Naive B cell (primary cell): Measurements from ENCODE around the gene SLC22A1. TPM values are rescaled to one million over a fixed set of nuclear protein-coding genes. Genes with fewer than 3 reads are reported as not detected.
"Not testable (repeated sequence)": the region's sequence is repeated elsewhere in the genome, so short reads cannot be mapped to it uniquely, and the experiment has no call there.

Experiments
- ATAC-seq, 2 donors: fragments of 150-1000 bp; cut with Tn5 transposase; 2 replicates each; pipeline ENCODE4 v1.10.0; 2021; ENCODE audit warnings: low read depth in 2 of 2, mild to moderate bottlenecking in 2 of 2, moderate library complexity in 2 of 2
- DNase-seq: peaks from one replicate; pipeline ENCODE4 v3.0.0; 2022
- H3K27ac Mint-ChIP-seq, 6 donors: one replicate each; pipeline ENCODE4 v1.8.0; 2020 to 2022; ENCODE audit warnings: mild to moderate bottlenecking in 6 of 6, mixed read lengths in 6 of 6, moderate library complexity in 5 of 6, inconsistent platforms in 2 of 6
- H3K27me3 Mint-ChIP-seq, 3 donors: one replicate each; pipeline ENCODE4 v1.8.0; 2021 to 2022; ENCODE audit warnings: mixed read lengths in 3 of 3, mild to moderate bottlenecking in 1 of 3
- H3K36me3 Mint-ChIP-seq, 2 donors: one replicate each; pipeline ENCODE4 v1.8.0; 2020 to 2022; ENCODE audit warnings: mixed read lengths in 2 of 2, inconsistent platforms in 1 of 2, mild to moderate bottlenecking in 1 of 2
- H3K4me1 Mint-ChIP-seq, 3 donors: one replicate each; pipeline ENCODE4 v1.8.0; 2020 to 2022; ENCODE audit warnings: mixed read lengths in 3 of 3, inconsistent platforms in 1 of 3, mild to moderate bottlenecking in 1 of 3, moderate library complexity in 1 of 3
- H3K4me3 Mint-ChIP-seq, 8 donors: one replicate each; pipeline ENCODE4 v1.8.0; 2020 to 2022; ENCODE audit warnings: mild to moderate bottlenecking in 8 of 8, mixed read lengths in 8 of 8, moderate library complexity in 8 of 8, inconsistent platforms in 2 of 8
- H3K9me3 Mint-ChIP-seq, 7 donors: one replicate each; pipeline ENCODE4 v1.8.0; 2020 to 2022; ENCODE audit warnings: mixed read lengths in 7 of 7, mild to moderate bottlenecking in 5 of 7, inconsistent platforms in 2 of 7, moderate library complexity in 1 of 7
- polyA plus RNA-seq, 6 donors: library from polyadenylated mRNA; unstranded; fragments of 300-500 nt; fragmentation: Illumina TruSeq; gene quantifications; one replicate each; pipeline ENCODE4 v1.2.3, GENCODE V29; 2021; ENCODE audit warnings: low read depth in 6 of 6

Gene SLC22A1
- polyA plus RNA-seq, 6 donors from 2014 or later: not detected

DNA sequence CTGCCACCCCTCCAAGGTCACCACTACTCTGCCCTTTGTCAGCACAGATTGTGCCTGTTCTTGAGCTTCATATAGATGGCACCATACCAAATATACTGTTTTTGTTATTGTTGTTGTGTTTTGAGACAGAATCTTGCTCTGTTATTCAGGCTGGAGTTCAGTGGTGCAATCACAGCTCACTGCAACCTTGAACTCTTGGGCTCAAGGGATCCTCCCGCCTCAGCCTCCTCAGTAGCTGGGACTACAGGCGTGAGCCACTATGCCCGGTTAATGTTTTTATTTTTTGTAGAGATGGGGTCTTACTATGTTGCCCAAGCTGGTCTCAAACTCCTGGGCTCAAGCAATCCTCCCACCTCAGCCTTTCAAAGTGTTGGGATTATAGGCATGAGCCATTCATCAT, 18.9 kb downstream of the SLC22A1 start:
- DNase-seq, ATAC-seq, H3K4me1 Mint-ChIP-seq, H3K4me3 Mint-ChIP-seq, H3K36me3 Mint-ChIP-seq: not testable (repeated sequence)
- peaks cover 0 to 16% (median 3%) of the 10 kb centered on the region in 7 donors for H3K9me3 Mint-ChIP-seq
- H3K27me3 Mint-ChIP-seq: peaks cover 6 to 12% (median 8%) of the 10 kb centered on the region in 3 donors
- H3K27ac Mint-ChIP-seq: peak overlapping the region in 1 of 6 donors; percentile 15

GRCh38 chr6:160141001-160141726, 19.5 kb downstream of the SLC22A1 start:
- Mint-ChIP-seq H3K4me3 (no peak overlapping the region), H3K36me3 (no peaks in the 10 kb centered on the region), H3K27ac (no peak overlapping the region), H3K4me1 (peaks cover 0 to 7% (median 4%) of the 10 kb centered on the region in 3 donors), H3K9me3 (peaks cover 0 to 16% (median 3%) of the 10 kb centered on the region in 7 donors), H3K27me3 (peaks cover 4 to 12% (median 8%) of the 10 kb centered on the region in 3 donors)
- DNase-seq: no peak
- no peak for ATAC-seq

DNA sequence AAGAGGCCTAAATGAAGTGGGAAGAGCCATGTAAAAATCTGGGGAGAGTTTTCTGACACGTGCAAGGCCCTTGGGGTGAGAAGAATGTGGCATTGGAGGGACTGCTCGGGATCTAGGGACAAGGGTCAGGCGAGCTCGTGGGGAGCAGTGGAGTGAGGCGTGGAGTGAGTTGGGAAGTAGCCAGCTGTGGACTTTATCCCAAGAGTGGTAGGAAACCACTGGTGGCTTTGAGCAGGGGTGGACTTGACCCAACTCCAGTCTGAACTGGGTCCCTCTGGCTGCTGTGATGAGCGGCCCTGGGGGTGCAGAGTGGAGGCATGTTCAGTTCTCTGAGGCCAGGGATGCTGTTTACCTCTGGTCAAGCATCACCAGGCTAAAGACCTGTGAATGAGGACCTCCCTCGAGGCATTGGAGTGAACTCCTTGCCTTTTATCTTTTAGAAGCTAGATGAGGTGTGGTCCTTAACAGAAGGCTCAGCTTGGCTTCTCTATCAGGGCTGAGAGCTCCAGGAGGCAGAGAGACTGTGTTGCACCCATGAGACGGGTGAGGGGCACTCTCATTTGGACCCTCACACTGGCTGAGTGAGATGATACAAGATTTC, 20.6 kb downstream of the SLC22A1 start:
- no peak for DNase-seq
- Mint-ChIP-seq H3K4me3 (no peak overlapping the region), H3K9me3 (peaks cover 0 to 16% (median 3%) of the 10 kb centered on the region in 7 donors), H3K36me3 (no peaks in the 10 kb centered on the region), H3K27ac (no peak overlapping the region), H3K4me1 (peaks cover 0 to 7% (median 4%) of the 10 kb centered on the region in 3 donors), H3K27me3 (peaks cover 8 to 16% (median 12%) of the 10 kb centered on the region in 3 donors)
- no peak for ATAC-seq

GRCh38 chr6:160146454-160147145, 25.0 kb downstream of the SLC22A1 start:
- DNase-seq (no peak), ATAC-seq (no peak)
- Mint-ChIP-seq H3K27me3 (peaks cover 14 to 31% (median 25%) of the 10 kb centered on the region in 3 donors), H3K4me3 (no peak overlapping the region), H3K36me3 (peaks cover 4 to 12% of the 10 kb centered on the region in 2 donors), H3K9me3 (peaks cover 4 to 20% (median 8%) of the 10 kb centered on the region in 7 donors), H3K27ac (no peak overlapping the region), H3K4me1 (no peaks in the 10 kb centered on the region)

DNA sequence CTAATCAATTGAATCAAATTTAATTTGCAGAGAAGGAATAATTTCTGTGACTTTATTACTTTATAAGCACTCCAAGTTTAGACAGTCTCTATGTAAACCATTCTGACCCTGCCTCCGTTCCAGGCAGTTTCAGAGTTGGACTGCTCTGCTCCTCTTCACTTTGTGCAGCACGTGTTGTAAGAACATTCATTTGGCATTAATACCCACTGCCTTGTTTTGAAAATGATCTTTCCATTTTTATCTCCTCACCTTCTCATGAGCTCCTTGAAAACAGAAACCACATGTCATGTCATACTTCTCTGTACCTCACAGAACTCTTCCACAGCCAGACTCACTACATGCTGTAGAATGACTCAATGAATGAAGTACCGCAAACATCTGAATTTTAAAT, 25.5 kb downstream of the SLC22A1 start:
- Mint-ChIP-seq H3K4me1 (no peaks in the 10 kb centered on the region), H3K36me3 (peaks cover 9 to 15% of the 10 kb centered on the region in 2 donors), H3K27me3 (peaks cover 14 to 25% (median 20%) of the 10 kb centered on the region in 3 donors), H3K9me3 (peaks cover 5 to 26% (median 10%) of the 10 kb centered on the region in 7 donors), H3K27ac (no peak overlapping the region), H3K4me3 (no peak overlapping the region)
- no peak for DNase-seq
- no peak for ATAC-seq

DNA sequence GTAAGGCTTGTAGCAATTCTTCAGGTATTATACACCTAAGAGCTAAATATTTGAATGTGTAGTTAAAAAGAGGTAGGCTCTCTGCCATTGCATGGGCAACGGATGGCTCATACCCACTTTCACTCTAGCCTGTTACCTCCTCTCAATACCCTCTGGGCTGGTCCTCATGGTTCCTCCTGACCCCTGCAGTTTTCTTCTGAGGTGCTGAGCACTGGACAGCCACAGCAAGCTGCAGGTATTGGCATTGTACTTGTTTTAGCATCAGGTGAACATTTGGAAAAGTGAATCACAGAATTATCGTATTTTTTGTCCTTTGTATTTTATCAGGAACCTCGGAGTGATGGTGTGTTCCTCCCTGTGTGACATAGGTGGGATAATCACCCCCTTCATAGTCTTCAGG, 32.9 kb downstream of the SLC22A1 start:
- ATAC-seq (no peak), DNase-seq (no peak)
- Mint-ChIP-seq H3K4me1 (no peaks in the 10 kb centered on the region), H3K36me3 (peaks cover 8 to 18% of the 10 kb centered on the region in 2 donors), H3K27me3 (peaks cover 0 to 12% (median 0%) of the 10 kb centered on the region in 3 donors), H3K9me3 (peaks cover 9 to 34% (median 26%) of the 10 kb centered on the region in 7 donors), H3K4me3 (no peak overlapping the region), H3K27ac (no peak overlapping the region)

DNA sequence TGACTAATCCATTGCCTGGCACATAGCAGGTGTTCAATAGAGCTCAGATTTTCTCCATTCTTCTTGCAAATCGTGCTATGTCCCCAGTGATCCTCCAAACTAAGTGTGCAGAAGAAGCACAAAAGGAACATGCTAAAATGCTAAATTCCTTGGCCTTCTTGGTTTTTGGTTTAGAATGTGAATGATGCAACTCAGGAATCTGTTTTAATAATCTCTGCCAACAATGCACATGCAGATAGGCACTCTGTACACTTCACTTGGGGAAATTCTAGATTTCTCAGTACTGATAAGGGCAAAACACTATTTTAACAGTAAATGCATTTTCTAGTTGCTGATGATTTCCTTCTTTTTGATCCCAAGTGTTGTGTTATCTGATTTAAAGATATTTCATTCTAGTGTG, 35.2 kb downstream of the SLC22A1 start:
- ATAC-seq (no peak), DNase-seq (no peak)
- no peaks in the 10 kb centered on the region for H3K4me1 Mint-ChIP-seq
- peaks cover under 1 to 12% of the 10 kb centered on the region in 2 donors for H3K36me3 Mint-ChIP-seq
- H3K27ac Mint-ChIP-seq: no peak overlapping the region
- H3K27me3 Mint-ChIP-seq: peaks cover 2 to 14% (median 3%) of the 10 kb centered on the region in 3 donors
- H3K9me3 Mint-ChIP-seq: peaks cover 6 to 27% (median 18%) of the 10 kb centered on the region in 7 donors
- H3K4me3 Mint-ChIP-seq: no peak overlapping the region

DNA sequence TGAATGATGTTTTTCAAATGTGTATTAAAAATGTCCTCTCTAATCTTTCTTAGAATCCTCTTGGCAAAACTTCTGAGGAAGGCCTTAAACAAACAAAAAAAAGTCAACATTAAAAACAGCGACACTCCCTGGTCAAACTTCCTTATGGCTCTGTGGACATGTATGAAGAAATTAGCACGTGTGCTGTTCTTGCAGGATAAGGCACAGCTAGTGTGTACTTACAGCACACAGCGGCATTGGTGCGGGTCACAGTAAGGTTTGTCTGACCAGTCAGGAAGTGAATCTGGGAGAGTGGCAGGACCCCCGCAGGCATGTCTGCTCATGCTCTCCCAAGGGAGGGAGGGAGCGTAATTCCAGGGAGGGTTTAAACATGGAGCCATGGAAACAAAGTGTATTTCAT, 38.8 kb downstream of the SLC22A1 start:
- no peak for ATAC-seq
- peaks cover 8 to 14% (median 11%) of the 10 kb centered on the region in 3 donors for H3K27me3 Mint-ChIP-seq
- H3K4me1 Mint-ChIP-seq: no peaks in the 10 kb centered on the region
- H3K27ac Mint-ChIP-seq: no peak overlapping the region
- no peaks in the 10 kb centered on the region for H3K36me3 Mint-ChIP-seq
- DNase-seq: no peak
- no peak overlapping the region for H3K4me3 Mint-ChIP-seq
- H3K9me3 Mint-ChIP-seq: peaks cover 0 to 6% (median 0%) of the 10 kb centered on the region in 7 donors

GRCh38 chr6:160160929-160161646, 39.5 kb downstream of the SLC22A1 start:
- Mint-ChIP-seq H3K9me3 (peaks cover 0 to 6% (median 0%) of the 10 kb centered on the region in 7 donors), H3K36me3 (no peaks in the 10 kb centered on the region), H3K27ac (no peak overlapping the region), H3K27me3 (peaks cover 8 to 14% (median 11%) of the 10 kb centered on the region in 3 donors), H3K4me1 (no peaks in the 10 kb centered on the region), H3K4me3 (peak overlapping the region in 1 of 8 donors; percentile 51)
- ATAC-seq: no peak
- DNase-seq: no peak

DNA sequence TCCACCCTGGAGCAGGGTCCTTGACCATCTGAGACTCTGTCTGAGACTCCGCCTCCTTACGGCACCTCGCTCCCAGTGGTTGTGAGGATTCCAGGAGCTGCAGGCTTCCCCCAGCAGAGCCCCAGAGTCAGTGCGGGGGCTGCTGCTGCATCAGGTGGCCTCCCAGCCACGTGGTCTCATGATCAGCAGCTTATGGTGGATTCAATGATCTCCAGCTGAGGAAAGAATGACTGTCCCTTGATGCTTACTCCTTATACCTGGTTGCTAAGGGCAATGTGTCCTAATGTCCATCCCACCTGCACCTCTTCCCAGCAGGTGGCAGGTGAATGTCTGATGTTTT, 40.0 kb downstream of the SLC22A1 start:
- Mint-ChIP-seq H3K36me3 (no peaks in the 10 kb centered on the region), H3K4me1 (no peaks in the 10 kb centered on the region), H3K9me3 (peaks cover 0 to 8% (median 0%) of the 10 kb centered on the region in 7 donors), H3K4me3 (peak overlapping the region in 1 of 8 donors; percentile 51), H3K27me3 (peaks cover 8 to 14% (median 11%) of the 10 kb centered on the region in 3 donors), H3K27ac (no peak overlapping the region)
- DNase-seq: no peak
- ATAC-seq: no peak

DNA sequence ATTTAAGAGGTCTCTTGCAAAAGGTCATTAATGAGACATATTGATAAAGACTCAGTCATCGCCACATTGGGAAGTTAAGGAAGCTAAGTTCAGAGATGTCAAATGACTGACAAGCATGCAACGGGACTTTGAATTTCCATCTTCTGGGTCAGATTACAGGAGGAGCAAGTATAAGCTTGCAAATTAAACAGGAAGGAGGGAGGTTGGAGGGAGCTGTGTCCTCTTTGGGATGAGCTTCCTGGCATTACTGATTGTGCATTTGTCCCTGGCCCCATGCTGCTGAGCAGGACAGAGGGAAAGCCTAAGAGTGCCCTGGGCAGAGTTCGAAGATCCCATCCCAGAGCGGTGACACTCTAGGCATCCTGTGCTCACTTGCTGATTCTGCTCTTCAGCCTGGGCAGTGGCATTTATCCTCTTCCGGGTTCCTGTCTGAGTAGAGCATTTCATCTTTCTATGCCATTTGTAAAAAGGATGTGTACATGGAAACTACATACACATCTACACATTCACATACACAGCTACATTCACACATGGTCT, 40.5 kb downstream of the SLC22A1 start:
- Mint-ChIP-seq H3K36me3 (no peaks in the 10 kb centered on the region), H3K9me3 (peaks cover 0 to 8% (median 0%) of the 10 kb centered on the region in 7 donors)

DNA sequence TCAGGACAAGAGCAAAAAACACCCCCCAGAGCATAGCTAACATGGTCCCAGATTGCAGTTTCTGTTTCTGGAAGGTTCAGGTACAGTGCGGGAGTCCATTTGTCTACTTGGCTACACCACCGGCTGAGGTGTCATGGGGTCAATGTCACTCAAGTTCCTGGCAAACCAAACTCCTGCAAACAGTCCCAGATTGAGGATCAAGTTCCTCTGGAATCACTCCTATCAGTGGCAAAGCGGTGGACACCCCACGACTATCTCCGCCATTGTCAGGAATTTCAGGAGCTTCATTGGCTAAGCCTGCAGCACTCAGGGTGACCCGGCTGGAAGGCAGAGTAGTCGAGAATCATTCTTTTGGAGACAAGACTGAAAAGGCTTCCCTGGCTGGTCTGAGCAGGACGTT, 41.8 kb downstream of the SLC22A1 start:
- ATAC-seq (no peak), DNase-seq (no peak)
- Mint-ChIP-seq H3K36me3 (no peaks in the 10 kb centered on the region), H3K4me1 (no peaks in the 10 kb centered on the region), H3K4me3 (no peak overlapping the region), H3K9me3 (peaks cover 0 to 9% (median 0%) of the 10 kb centered on the region in 7 donors), H3K27ac (no peak overlapping the region), H3K27me3 (peaks cover 8 to 20% (median 11%) of the 10 kb centered on the region in 3 donors)

More for the DNA sequence above, 40.5 kb downstream of the SLC22A1 start:
- Mint-ChIP-seq H3K4me1 (no peaks in the 10 kb centered on the region), H3K27ac (no peak overlapping the region), H3K4me3 (no peak overlapping the region), H3K27me3 (peaks cover 8 to 14% (median 14%) of the 10 kb centered on the region in 3 donors)
- no peak for ATAC-seq
- no peak for DNase-seq

GRCh38 chr6:160163912-160164311, 42.3 kb downstream of the SLC22A1 start:
- H3K27me3 Mint-ChIP-seq: peaks cover 8 to 20% (median 13%) of the 10 kb centered on the region in 3 donors
- H3K4me3 Mint-ChIP-seq: peak overlapping the region in 1 of 8 donors; percentile 3
- DNase-seq (no peak), ATAC-seq (no peak)
- no peak overlapping the region for H3K27ac Mint-ChIP-seq
- peaks cover 0 to 9% (median 0%) of the 10 kb centered on the region in 7 donors for H3K9me3 Mint-ChIP-seq
- no peaks in the 10 kb centered on the region for H3K36me3 Mint-ChIP-seq
- no peaks in the 10 kb centered on the region for H3K4me1 Mint-ChIP-seq
